Activated CD4-positive, CD25-positive, alpha-beta regulatory T cell treated with anti-CD3 and anti-CD28 coated beads, Interleukin-2, amount 50 U/mL, for 24 hours (primary cell): ENCODE data around the gene IDH1.

Experiments used
- ATAC-seq, 2 donors: fragments of 150-1000 bp; cut with Tn5 transposase; one replicate each; pipeline ENCODE4 v1.10.0; 2021; ENCODE audit warnings: mild to moderate bottlenecking in 1 of 2, moderate library complexity in 1 of 2

IDH1 gene

DNA sequence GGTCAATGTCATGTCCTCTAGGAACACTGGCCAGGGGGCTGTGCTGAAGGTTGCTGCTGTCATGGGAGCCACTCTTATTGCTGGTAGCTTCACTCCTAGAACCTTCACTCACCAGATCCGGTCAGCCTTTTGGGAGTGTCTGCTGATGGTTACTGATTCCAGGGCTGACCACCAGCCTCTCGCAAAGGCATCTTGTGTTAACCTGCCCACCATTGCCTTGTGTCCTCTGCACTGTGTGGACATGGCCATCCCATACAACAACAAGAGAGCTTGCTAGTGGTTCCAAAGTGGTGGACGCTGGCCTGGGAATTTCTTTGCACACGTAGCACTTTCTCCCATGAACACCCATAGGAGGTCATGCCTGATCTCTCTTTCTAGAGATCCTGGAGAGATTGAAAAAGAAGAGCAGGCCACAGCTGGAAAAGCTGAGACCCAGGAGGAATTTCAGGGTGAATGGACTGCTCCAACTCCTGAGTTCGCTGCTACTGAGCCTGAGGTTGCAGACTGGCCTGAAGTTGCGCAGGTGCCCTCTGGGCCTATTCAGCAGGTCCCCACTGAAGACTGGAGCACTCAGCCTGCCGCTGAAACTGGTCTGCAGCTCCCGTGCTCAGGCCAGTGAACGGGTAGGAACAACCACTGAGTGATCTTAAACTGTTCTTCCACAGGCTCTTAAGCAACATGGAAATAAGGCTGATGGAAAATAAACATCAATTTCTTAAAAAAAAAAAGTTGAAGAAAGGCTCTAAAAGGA, 46.4 kb downstream of the IDH1 start:
- no peak for ATAC-seq

DNA sequence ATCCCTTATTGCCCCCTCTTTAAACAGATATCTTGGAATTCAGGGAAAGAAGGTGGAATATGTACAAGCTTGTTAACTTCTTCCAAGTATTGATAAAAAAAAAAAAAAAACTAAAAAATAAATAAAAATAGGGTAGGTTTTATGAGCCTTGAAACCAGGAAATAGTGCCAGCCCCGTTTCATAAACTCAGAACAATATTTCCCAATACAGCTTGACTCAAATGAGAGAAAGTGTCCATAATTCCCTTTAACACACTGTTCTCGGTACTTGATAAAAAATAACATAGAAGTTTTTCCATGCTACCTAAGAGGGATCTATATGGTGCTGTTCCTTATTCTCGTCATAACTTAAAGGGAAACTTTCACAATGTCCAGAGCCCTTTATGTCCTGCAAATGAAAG, 47.1 kb downstream of the IDH1 start:
- no peak for ATAC-seq

DNA sequence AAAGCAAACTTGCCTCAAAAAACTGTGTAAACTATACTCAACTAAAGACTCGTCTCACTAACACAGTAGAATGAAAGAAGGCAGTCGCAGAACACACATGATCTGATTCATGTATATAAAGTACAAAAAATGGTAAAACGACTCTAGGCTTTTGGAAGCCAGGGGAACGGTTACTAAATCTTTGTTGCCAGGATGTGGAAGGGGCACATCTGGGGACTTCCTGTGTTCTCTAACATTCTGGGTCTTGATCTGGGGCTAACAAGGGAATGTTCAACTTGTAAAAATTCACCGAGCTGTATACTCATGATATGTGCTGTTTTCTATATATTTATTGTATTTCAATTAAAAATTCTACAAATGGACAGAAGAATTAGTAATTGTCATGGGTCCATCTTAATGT, 50.7 kb downstream of the IDH1 start:
- ATAC-seq: no peak

DNA sequence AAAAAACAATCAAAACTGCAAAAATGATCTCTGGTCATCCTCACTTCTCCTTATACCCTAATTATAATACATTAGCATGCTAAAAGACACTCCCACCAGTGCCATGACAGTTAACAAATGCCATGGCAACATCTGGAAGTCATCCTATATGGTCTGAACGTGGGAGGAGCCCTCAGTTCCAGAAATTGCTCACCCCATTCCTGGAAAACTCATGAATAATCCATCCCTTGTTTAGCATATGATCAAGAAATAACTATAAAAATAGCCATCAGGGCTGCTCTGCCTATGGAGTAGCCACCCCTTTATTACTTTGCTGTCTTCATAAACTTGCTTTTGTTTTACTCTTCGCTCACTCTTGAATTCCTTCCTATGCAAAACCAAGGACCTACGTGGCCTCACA, 59.3 kb downstream of the IDH1 start:
- no peak for ATAC-seq

DNA sequence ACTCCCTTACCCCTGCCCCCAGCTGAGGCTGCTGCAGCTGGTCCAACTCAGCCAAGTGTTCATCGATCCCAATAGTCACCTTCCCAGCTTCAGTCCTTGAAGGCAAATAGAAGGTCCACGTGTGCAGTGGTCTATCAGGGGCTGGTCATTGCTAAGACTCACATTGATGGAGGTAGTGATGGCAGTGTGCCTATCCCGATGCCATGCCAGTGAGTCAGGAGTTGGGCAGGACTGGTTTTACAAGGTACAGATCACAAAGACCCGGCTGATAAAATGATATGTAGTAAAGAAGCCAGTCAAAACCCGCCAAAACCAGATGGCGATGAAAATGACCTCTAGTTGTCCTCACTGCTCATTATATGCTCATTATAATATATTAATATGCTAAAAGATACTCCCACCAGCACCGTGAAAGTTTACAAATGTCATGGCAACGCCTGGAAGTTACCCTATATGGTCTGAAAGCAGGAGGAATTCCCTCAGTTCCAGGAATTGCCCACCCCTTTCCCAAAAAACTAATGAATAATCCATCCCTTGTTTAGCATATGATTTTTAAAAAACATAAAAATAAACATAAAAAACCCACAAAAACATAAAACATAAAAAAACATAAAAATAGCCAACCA, 62.1 kb downstream of the IDH1 start:
- no peak for ATAC-seq

DNA sequence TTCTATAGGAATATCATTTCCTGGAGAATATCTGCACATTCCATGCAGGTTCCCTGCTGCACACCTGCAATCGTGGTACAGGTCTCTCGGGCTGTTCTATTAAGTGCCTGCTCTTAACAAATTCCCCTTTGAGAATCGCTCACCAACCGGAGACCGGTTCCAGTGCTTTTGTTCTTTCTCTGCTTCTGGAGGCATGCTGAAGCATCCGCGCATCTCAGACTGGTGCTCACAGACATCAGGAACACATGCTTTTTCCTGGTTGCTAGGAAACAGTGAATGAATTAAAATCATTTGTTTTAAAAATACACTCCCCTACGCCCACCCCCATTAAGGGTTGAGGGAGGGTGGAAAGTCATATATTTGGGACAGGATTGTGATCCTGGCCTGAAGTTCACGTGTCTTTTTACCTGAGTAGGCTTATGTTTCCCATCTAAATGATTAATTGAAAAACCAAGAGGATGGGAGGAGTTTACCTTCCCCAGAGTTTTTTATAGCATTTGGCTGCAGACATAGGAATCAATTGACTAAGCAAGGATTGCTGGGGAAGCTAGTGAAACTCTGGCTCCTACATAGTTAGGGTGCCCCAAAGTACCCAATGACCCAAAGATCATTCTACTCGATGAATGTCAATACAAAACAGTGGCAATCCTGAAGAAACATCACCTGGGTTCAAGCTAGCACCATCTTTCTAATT, 64.9 kb downstream of the IDH1 start, which contains the start of gene C2orf80:
Gene C2orf80 (minus strand): TSS at position 221 of the 694 bp plus-strand sequence. CDS start 3,044 bp downstream, outside the sequence.
- ATAC-seq: no peak

DNA sequence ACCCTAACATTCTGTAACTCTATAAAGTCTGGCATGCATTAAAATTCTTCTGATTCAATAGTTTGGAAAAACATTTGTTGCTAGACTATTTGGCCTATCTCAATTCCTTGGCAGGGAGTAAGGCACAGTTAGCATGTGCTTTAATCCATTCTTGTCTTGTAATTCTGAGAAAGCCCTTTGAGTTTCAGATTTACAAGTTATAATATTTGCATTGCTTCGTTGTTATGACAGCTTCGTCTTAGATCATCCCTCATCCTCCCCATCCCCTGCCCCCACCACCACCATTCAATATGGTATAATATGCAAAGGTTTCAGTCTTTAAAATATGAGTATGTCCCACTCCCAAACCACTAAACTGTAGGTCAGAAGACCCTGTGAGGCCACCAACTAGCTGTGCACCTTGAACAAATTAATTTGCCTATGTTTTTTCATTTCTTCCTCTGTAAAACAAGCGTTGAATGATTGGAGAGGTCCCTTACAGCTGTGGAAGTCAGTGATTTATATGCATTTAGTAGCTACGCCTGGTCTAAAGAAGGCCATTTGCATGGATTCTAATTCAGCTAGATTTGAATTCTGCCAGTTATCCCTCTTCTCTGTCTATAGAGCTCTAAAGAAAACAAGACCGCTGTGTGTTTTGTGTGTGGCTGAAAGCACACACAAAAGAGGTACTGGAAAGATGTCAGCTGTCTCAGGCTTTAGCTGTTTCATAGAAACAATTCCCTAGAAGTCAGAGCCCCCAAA, 65.6 kb downstream of the IDH1 start:
- no peak for ATAC-seq

DNA sequence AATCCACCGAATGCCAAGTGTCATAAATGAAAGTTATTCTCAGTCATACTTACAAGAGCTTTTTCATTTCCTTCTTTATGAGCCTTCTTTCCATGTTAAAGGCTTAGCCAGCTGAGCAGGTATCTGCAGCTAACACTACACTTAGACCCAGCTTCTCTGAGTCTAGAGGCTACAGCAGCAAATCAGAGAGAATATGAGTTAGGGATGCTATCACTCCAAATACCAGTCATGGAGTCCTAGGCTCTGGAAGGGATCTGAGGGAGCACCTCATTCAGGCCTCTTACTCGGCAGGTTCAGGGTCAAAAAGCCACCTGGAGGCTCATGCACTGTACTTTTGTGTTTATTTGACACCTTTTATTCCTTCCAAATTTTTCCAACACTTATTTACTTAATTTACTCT, 68.0 kb downstream of the IDH1 start:
- ATAC-seq: no peak

DNA sequence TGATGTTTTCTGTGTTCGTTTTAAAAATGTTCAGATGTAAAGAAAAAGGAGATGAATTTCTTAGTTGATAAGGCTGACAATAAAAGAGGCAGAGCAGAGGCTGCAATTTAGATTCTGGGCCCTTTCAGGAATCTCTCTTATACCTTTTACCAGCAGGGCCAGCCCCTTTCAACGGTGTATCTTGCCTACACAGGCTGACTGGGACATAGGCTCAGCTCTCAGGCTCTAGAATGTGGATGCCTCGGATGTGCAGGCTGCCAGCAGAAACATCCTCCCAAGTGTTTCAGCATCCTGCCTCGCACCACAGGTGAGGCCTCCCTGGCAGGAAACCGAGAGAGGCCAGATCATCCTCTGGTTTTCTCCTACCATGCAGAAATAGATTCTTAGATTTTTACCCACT, 68.4 kb downstream of the IDH1 start:
- ATAC-seq: no peak
